ENCODE data around the gene IQGAP3. TPM values are rescaled to one million over a fixed set of nuclear protein-coding genes. Genes with fewer than 3 reads are reported as not detected.

The IQGAP3 gene
- total and polyA plus RNA-seq, 2 experiments from 2014 or later, result 11.9 to 31.8 TPM

DNA sequence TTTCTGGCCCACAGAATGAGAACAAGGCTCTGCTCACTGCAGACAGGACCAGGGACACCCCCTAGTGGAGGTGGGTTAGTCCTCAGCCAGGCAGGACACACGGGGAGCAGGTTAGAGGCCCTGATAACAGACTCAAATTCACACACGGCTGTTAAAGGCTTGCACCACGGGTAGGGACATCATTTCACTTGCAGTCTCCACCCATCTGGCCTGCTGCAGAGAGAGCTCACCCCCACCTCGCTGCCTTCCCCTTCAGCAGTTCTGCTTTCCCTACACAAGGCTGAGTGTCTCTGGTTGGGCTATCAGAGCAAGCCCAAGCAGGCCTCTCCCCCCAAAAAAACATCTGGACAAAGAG is 92.4 kb downstream of the IQGAP3 start:
- H3F3A ChIP-seq (replicated peaks; ENCODE audit: low read depth), result peaks cover 17% of the 10 kb centered on the region; the same call in 1 of the 2 replicates
- H2AFZ ChIP-seq, result no peak overlapping the region
- Mint-ChIP-seq H3K27me3 (ENCODE audit: insufficient read depth, low read depth, poor library complexity) (peaks cover 23% of the 10 kb centered on the region), H3K4me3 (peak overlapping the region; percentile 13; the same call in 1 of the 3 replicates), H3K4me1 (peaks cover 37% of the 10 kb centered on the region), H3K36me3 (ENCODE audit: low read depth) (peaks cover 54% of the 10 kb centered on the region), H3K27ac (peak overlapping the region; percentile 44; the same call in 1 of the 2 replicates), H3K9me3 (no peaks in the 10 kb centered on the region)
- no peaks in the 10 kb centered on the region for H3K27me3 ChIP-seq (ENCODE audit: insufficient read depth)
- H3K36me3 ChIP-seq (ENCODE audit: insufficient read depth), result peaks cover 6% of the 10 kb centered on the region; the same call in 1 of the 2 replicates
- 0 out of 2 replicates have a peak, but pooled peaks cover 7% of the 10 kb centered on the region for H3K79me2 ChIP-seq (replicated peaks; ENCODE audit: insufficient read depth)
- H3K4me2 ChIP-seq, result 0 out of 2 replicates have a peak overlapping the region, but pooled peaks have one; percentile 68
- DNase-seq (ENCODE audit: low spot score) (no peak), ATAC-seq (peak; percentile 23)
- no peaks in the 10 kb centered on the region for H3K9me2 ChIP-seq (ENCODE audit: insufficient read depth)
- peaks cover 19% of the 10 kb centered on the region for H3K4me1 ChIP-seq (ENCODE audit: insufficient read depth)
- TF ChIP-seq, protein P1, sequence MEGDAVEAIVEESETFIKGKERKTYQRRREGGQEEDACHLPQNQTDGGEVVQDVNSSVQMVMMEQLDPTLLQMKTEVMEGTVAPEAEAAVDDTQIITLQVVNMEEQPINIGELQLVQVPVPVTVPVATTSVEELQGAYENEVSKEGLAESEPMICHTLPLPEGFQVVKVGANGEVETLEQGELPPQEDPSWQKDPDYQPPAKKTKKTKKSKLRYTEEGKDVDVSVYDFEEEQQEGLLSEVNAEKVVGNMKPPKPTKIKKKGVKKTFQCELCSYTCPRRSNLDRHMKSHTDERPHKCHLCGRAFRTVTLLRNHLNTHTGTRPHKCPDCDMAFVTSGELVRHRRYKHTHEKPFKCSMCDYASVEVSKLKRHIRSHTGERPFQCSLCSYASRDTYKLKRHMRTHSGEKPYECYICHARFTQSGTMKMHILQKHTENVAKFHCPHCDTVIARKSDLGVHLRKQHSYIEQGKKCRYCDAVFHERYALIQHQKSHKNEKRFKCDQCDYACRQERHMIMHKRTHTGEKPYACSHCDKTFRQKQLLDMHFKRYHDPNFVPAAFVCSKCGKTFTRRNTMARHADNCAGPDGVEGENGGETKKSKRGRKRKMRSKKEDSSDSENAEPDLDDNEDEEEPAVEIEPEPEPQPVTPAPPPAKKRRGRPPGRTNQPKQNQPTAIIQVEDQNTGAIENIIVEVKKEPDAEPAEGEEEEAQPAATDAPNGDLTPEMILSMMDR (conservative IDR thresholded peaks at IDR 0.05; ENCODE audit: low read depth in 2 of 2), result peak; percentile 34 to 58
- no peak for TF ChIP-seq JUNB (IDR thresholded peaks at IDR 0.05; ENCODE audit: unreplicated experiment)
- H4K20me1 ChIP-seq (replicated peaks; ENCODE audit: insufficient read depth), result no peaks in the 10 kb centered on the region; the same call in 1 of the 2 replicates
- no peak overlapping the region for H3K27ac ChIP-seq (ENCODE audit: low read depth)
- H3K4me3 ChIP-seq, result no peak overlapping the region

DNA sequence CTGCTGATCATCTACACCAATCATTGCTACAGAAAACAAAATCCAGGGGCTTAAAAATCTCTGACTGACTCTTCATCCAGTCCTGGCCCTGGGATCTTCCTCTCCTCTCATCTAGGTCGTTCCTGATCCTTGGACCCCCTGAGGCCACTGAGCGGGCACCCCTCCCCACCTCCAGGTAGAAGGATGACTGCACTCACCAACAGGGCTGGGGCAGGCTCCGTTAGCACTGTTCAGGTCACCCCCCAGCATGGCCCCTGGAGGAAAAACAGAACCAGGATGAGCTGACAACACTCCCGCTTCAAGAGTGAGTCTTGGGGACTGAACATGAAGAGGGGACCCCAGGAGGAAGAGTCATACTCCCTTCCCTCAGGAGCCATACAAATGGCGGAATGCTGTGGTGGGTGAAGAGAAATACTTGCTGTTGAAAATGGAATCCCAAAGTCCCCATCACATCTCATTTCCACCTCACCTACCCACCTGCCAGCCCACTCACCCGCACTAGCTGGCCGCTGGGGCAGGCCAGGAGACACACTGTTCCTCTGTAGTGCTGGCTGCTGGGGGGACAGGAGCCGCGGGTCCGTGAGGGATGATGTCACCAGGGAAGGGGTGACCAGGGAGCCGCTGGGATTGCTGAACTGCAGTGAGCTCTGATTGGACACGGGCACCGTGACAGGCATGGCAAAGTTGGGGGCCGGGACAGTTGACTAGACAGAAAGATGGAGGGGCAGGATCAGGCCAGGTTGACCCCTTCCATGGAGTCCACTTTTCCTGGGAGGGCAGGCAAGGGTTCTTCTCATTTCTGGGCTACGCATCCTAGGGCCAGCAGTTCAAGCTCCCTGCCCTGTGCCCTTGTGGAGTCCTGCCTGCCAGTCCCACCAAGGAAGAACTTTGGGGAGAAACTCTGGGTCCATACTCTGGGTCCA is 93.0 kb downstream of the IQGAP3 start:
- Histone ChIP-seq H2AFZ (no peak overlapping the region), H3K9me2 (ENCODE audit: insufficient read depth) (no peaks in the 10 kb centered on the region), H4K20me1 (replicated peaks; ENCODE audit: insufficient read depth) (no peaks in the 10 kb centered on the region; the same call in 1 of the 2 replicates), H3K27me3 (ENCODE audit: insufficient read depth) (no peaks in the 10 kb centered on the region), H3K79me2 (replicated peaks; ENCODE audit: insufficient read depth) (0 out of 2 replicates have a peak, but pooled peaks cover 6% of the 10 kb centered on the region), H3K27ac (ENCODE audit: low read depth) (no peak overlapping the region), H3K4me3 (no peak overlapping the region), H3F3A (replicated peaks; ENCODE audit: low read depth) (peaks cover 17% of the 10 kb centered on the region; the same call in 1 of the 2 replicates), H3K4me2 (no peak overlapping the region), H3K36me3 (ENCODE audit: insufficient read depth) (peaks cover 10% of the 10 kb centered on the region; the same call in 1 of the 2 replicates), H3K4me1 (ENCODE audit: insufficient read depth) (peaks cover 19% of the 10 kb centered on the region)
- Mint-ChIP-seq H3K36me3 (ENCODE audit: low read depth) (peaks cover 56% of the 10 kb centered on the region), H3K4me3 (no peak overlapping the region), H3K27me3 (ENCODE audit: insufficient read depth, low read depth, poor library complexity) (peaks cover 26% of the 10 kb centered on the region), H3K4me1 (peaks cover 37% of the 10 kb centered on the region), H3K9me3 (no peaks in the 10 kb centered on the region), H3K27ac (no peak overlapping the region)
- DNase-seq (ENCODE audit: low spot score), result no peak
- TF ChIP-seq, protein P2, sequence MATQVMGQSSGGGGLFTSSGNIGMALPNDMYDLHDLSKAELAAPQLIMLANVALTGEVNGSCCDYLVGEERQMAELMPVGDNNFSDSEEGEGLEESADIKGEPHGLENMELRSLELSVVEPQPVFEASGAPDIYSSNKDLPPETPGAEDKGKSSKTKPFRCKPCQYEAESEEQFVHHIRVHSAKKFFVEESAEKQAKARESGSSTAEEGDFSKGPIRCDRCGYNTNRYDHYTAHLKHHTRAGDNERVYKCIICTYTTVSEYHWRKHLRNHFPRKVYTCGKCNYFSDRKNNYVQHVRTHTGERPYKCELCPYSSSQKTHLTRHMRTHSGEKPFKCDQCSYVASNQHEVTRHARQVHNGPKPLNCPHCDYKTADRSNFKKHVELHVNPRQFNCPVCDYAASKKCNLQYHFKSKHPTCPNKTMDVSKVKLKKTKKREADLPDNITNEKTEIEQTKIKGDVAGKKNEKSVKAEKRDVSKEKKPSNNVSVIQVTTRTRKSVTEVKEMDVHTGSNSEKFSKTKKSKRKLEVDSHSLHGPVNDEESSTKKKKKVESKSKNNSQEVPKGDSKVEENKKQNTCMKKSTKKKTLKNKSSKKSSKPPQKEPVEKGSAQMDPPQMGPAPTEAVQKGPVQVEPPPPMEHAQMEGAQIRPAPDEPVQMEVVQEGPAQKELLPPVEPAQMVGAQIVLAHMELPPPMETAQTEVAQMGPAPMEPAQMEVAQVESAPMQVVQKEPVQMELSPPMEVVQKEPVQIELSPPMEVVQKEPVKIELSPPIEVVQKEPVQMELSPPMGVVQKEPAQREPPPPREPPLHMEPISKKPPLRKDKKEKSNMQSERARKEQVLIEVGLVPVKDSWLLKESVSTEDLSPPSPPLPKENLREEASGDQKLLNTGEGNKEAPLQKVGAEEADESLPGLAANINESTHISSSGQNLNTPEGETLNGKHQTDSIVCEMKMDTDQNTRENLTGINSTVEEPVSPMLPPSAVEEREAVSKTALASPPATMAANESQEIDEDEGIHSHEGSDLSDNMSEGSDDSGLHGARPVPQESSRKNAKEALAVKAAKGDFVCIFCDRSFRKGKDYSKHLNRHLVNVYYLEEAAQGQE (IDR thresholded peaks at IDR 0.05; ENCODE audit: unreplicated experiment), result no peak
- TF ChIP-seq NANOG (IDR thresholded peaks at IDR 0.05; ENCODE audit: borderline replicate concordance) (no peak), JUNB (IDR thresholded peaks at IDR 0.05; ENCODE audit: unreplicated experiment) (no peak), ZNF331 (CRISPR knock-in tag; IDR thresholded peaks at IDR 0.05; ENCODE audit: low read depth) (no peak)
- ATAC-seq, result no peak

Data from GM23338 (cell line).